MM.1S (cell line): ENCODE results near the gene RHBDL1.

Experiments
- DNase-seq: peaks from one replicate; pipeline ENCODE4 v3.0.0-alpha.2; 2015
- H2AFZ ChIP-seq: fragments of 300-600 bp; sonication (generic); 2 replicates; pipeline ENCODE4 v1.6.0; 2016; ENCODE audit warnings: antibody characterized with exemption, low read length
- H3F3A ChIP-seq: fragments of 300-600 bp; sonication (generic); 2 replicates; pipeline ENCODE4 v1.6.1; 2016; ENCODE audit warnings: mild to moderate bottlenecking, antibody characterized with exemption, low read length, moderate library complexity, mixed read lengths; ENCODE audit not compliant: insufficient read depth
- H3K27ac ChIP-seq: fragments of 300-600 bp; sonication (generic); 2 replicates; pipeline ENCODE4 v1.5.1; 2016; ENCODE audit warnings: mild to moderate bottlenecking, low read length
- H3K27me3 ChIP-seq: fragments of 300-600 bp; sonication (generic); replicated peaks from 2 replicates; pipeline ENCODE4 v1.6.0; 2016; ENCODE audit warnings: low read length; ENCODE audit not compliant: insufficient read depth
- H3K36me3 ChIP-seq: fragments of 300-600 bp; sonication (generic); replicated peaks from 2 replicates; pipeline ENCODE4 v1.6.1; 2016; ENCODE audit warnings: mild to moderate bottlenecking, low read length, mixed read lengths; ENCODE audit not compliant: insufficient read depth
- H3K4me1 ChIP-seq: fragments of 300-600 bp; sonication (generic); 2 replicates; pipeline ENCODE4 v1.6.1; 2016; ENCODE audit warnings: low read length, mixed read lengths
- H3K4me2 ChIP-seq: fragments of 300-600 bp; sonication (generic); 2 replicates; pipeline ENCODE4 v1.6.0; 2016; ENCODE audit warnings: low read depth, low read length
- H3K4me3 ChIP-seq: fragments of 300-600 bp; sonication (generic); 2 replicates; pipeline ENCODE4 v1.5.1; 2016; ENCODE audit warnings: low read length, mixed read lengths
- H3K79me2 ChIP-seq: fragments of 300-600 bp; sonication (generic); 2 replicates; pipeline ENCODE4 v1.6.1; 2016; ENCODE audit warnings: mixed run types, low read length, mixed read lengths
- H3K9ac ChIP-seq: fragments of 300-600 bp; sonication (generic); 2 replicates; pipeline ENCODE4 v1.6.1; 2016; ENCODE audit warnings: low read length, mixed read lengths
- H3K9me2 ChIP-seq: fragments of 300-600 bp; sonication (generic); replicated peaks from 2 replicates; pipeline ENCODE4 v1.6.1; 2016; ENCODE audit warnings: mild to moderate bottlenecking, low read length, mixed read lengths; ENCODE audit not compliant: insufficient read depth
- H3K9me3 ChIP-seq: fragments of 300-600 bp; sonication (generic); replicated peaks from 2 replicates; pipeline ENCODE4 v1.6.1; 2016; ENCODE audit warnings: mild to moderate bottlenecking, low read length, mixed read lengths; ENCODE audit not compliant: insufficient read depth
- H4K20me1 ChIP-seq: fragments of 300-600 bp; sonication (generic); 2 replicates; pipeline ENCODE4 v1.6.1; 2016; ENCODE audit warnings: mild to moderate bottlenecking, low read length, moderate library complexity, mixed read lengths; ENCODE audit not compliant: insufficient read depth
- CTCF ChIP-seq: fragments of 300-600 bp; sonication (generic); IDR thresholded peaks from 2 replicates; pipeline ENCODE4 v1.5.1; 2016; ENCODE audit warnings: antibody characterized with exemption, low read length, mixed read lengths
- EZH2 ChIP-seq: fragments of 300-600 bp; sonication (generic); optimal IDR thresholded peaks from 2 replicates; pipeline ENCODE3; 2017; ENCODE audit warnings: low read depth, mild to moderate bottlenecking, antibody characterized with exemption, low read length, mixed read lengths
- EZH2phosphoT487 ChIP-seq: fragments of 300-600 bp; sonication (generic); IDR thresholded peaks from 2 replicates; pipeline ENCODE4 v1.6.1; 2018; ENCODE audit warnings: antibody characterized with exemption, low read length

RHBDL1 gene

GRCh38 chr16:674214-674881 is 1.1 kb upstream of the RHBDL1 start:
- no peaks in the 10 kb centered on the region for H3F3A ChIP-seq
- H3K4me1 ChIP-seq: no peaks in the 10 kb centered on the region
- H4K20me1 ChIP-seq: no peaks in the 10 kb centered on the region
- H3K4me3 ChIP-seq: no peak overlapping the region
- no peak overlapping the region for H2AFZ ChIP-seq
- no peaks in the 10 kb centered on the region for H3K9me3 ChIP-seq
- H3K27me3 ChIP-seq: no peaks in the 10 kb centered on the region
- TF ChIP-seq CTCF (no peak), EZH2 (no peak), EZH2phosphoT487 (no peak)
- H3K27ac ChIP-seq: no peak overlapping the region
- no peak for DNase-seq
- no peak overlapping the region for H3K4me2 ChIP-seq
- peaks cover 10% of the 10 kb centered on the region for H3K79me2 ChIP-seq
- no peaks in the 10 kb centered on the region; the same call in 1 of the 2 replicates for H3K36me3 ChIP-seq
- no peaks in the 10 kb centered on the region for H3K9me2 ChIP-seq
- no peak overlapping the region for H3K9ac ChIP-seq

GRCh38 chr16:675884-676564 is 553 bp downstream of the RHBDL1 start:
- Histone ChIP-seq H3F3A (0 out of 2 replicates have a peak, but pooled peaks cover 4% of the 10 kb centered on the region), H3K79me2 (peaks cover 5% of the 10 kb centered on the region), H3K9me2 (no peaks in the 10 kb centered on the region), H3K27ac (no peak overlapping the region), H3K36me3 (no peaks in the 10 kb centered on the region; the same call in 1 of the 2 replicates), H3K9me3 (no peaks in the 10 kb centered on the region), H3K4me1 (0 out of 2 replicates have a peak, but pooled peaks cover 1% of the 10 kb centered on the region), H3K27me3 (no peaks in the 10 kb centered on the region), H3K9ac (no peak overlapping the region), H2AFZ (no peak overlapping the region), H3K4me3 (no peak overlapping the region), H4K20me1 (no peaks in the 10 kb centered on the region), H3K4me2 (no peak overlapping the region)
- no peak for TF ChIP-seq EZH2
- no peak for TF ChIP-seq CTCF
- no peak for TF ChIP-seq EZH2phosphoT487
- DNase-seq: no peak

- H2AFZ ChIP-seq: no peak overlapping the region
- TF ChIP-seq EZH2 (no peak), EZH2phosphoT487 (no peak), CTCF (no peak)
- no peak overlapping the region for H3K27ac ChIP-seq
- no peak overlapping the region for H3K9ac ChIP-seq
- H3K9me2 ChIP-seq: no peaks in the 10 kb centered on the region
- no peak overlapping the region for H3K4me3 ChIP-seq
- H3K4me1 ChIP-seq: peaks cover 6% of the 10 kb centered on the region; the same call in 1 of the 2 replicates
- no peaks in the 10 kb centered on the region for H4K20me1 ChIP-seq
- H3K27me3 ChIP-seq: no peaks in the 10 kb centered on the region
- peaks cover 10% of the 10 kb centered on the region for H3K79me2 ChIP-seq
- H3K9me3 ChIP-seq: no peaks in the 10 kb centered on the region
- DNase-seq: no peak
- no peaks in the 10 kb centered on the region; the same call in 1 of the 2 replicates for H3K36me3 ChIP-seq
- H3F3A ChIP-seq: 0 out of 2 replicates have a peak, but pooled peaks cover 4% of the 10 kb centered on the region
- no peak overlapping the region for H3K4me2 ChIP-seq
Measured at GRCh38 chr16:676565-676902, 1.1 kb downstream of the RHBDL1 start.
